IMR-90 (cell line): Measurements from ENCODE around the gene DENND1A. TPM values are rescaled to one million over a fixed set of nuclear protein-coding genes. Genes with fewer than 3 reads are reported as not detected.

Experiments used
- ATAC-seq: fragments of 200-7000 bp; cut with Tn5 transposase; 2 replicates; pipeline ENCODE4 v1.9.1; 2020; ENCODE audit warnings: low read depth, mild to moderate bottlenecking, moderate library complexity
- BruUV-seq: library from RNA; stranded (reverse); fragments of 400-500 nt; replicated peaks from 2 replicates; lab custom pipeline; 2021; lab: Mats Ljungman, UMichigan
- CTCF ChIA-PET: fragments of 300-600 bp; formaldehyde crosslinking; extraction: SDS; loops from one replicate; lab custom pipeline; 2021; ENCODE audit warnings: antibody characterized with exemption; lab: Yijun Ruan, JAX
- POLR2A ChIA-PET: fragments of 300-600 bp; sonication (Branson Sonifier 250); formaldehyde crosslinking; loops from one replicate; lab custom pipeline; 2022; ENCODE audit warnings: antibody characterized with exemption; ENCODE audit not compliant: unreplicated experiment; lab: Charles Lee
- DNase-seq: peaks from one replicate; pipeline ENCODE4 v3.0.0; 2013
- H2AFZ ChIP-seq: replicated peaks from 2 replicates; pipeline ENCODE3; 2013; ENCODE audit warnings: low read length, mild to moderate bottlenecking; ENCODE audit not compliant: poor library complexity
- H2AK5ac ChIP-seq: 2 replicates; pipeline ENCODE4 v1.6.1; 2013; ENCODE audit warnings: low read depth, low read length, inconsistent platforms
- H2AK9ac ChIP-seq: replicated peaks from 2 replicates; pipeline ENCODE3; 2013; ENCODE audit warnings: mild to moderate bottlenecking, low read depth, low read length, moderate library complexity; ENCODE audit not compliant: poor library complexity
- H2BK120ac ChIP-seq: 2 replicates; pipeline ENCODE4 v1.6.1; 2013; ENCODE audit warnings: low read depth, low read length, inconsistent platforms
- H2BK15ac ChIP-seq: 3 replicates; pipeline ENCODE4 v1.6.1; 2013; ENCODE audit warnings: low read depth, low read length, inconsistent platforms
- H2BK20ac ChIP-seq: 2 replicates; pipeline ENCODE4 v1.6.1; 2013; ENCODE audit warnings: low read depth, mild to moderate bottlenecking, inconsistent platforms, low read length, moderate library complexity
- H2BK5ac ChIP-seq: 2 replicates; pipeline ENCODE4 v1.6.1; 2013; ENCODE audit warnings: mild to moderate bottlenecking, low read depth, low read length, inconsistent platforms; ENCODE audit not compliant: poor library complexity, severe bottlenecking
- H3K14ac ChIP-seq: replicated peaks from 2 replicates; pipeline ENCODE4 v1.6.1; 2013; ENCODE audit warnings: low read depth, low read length, inconsistent platforms
- H3K18ac ChIP-seq: 2 replicates; pipeline ENCODE4 v1.6.1; 2013; ENCODE audit warnings: low read depth, low read length, control low read depth
- H3K23ac ChIP-seq: 2 replicates; pipeline ENCODE4 v1.6.1; 2013; ENCODE audit warnings: low read depth, low read length, inconsistent platforms
- H3K27ac ChIP-seq: 2 replicates; pipeline ENCODE4 v1.5.1; 2013; ENCODE audit warnings: mild to moderate bottlenecking, control low read depth, low read length; ENCODE audit not compliant: insufficient read depth
- H3K27me3 ChIP-seq: 2 replicates; pipeline ENCODE4 v1.6.1; 2013; ENCODE audit warnings: low read length; ENCODE audit not compliant: control insufficient read depth, insufficient read depth
- H3K36me3 ChIP-seq: 2 replicates; pipeline ENCODE4 v1.6.1; 2013; ENCODE audit warnings: low read length, mixed read lengths; ENCODE audit not compliant: control insufficient read depth, insufficient read depth
- H3K4ac ChIP-seq: 2 replicates; pipeline ENCODE4 v1.6.1; 2013; ENCODE audit warnings: low read depth, low read length, inconsistent platforms
- H3K4me1 ChIP-seq: 2 replicates; pipeline ENCODE4 v1.6.1; 2013; ENCODE audit warnings: low read length, mixed read lengths; ENCODE audit not compliant: control insufficient read depth, insufficient read depth
- H3K4me2 ChIP-seq: 2 replicates; pipeline ENCODE4 v1.6.1; 2013; ENCODE audit warnings: low read depth, mild to moderate bottlenecking, control low read depth, low read length, moderate library complexity
- H3K4me3 ChIP-seq: 2 replicates; pipeline ENCODE4 v1.5.1; 2013; ENCODE audit warnings: low read depth, mild to moderate bottlenecking, control low read depth, low read length, moderate library complexity; ENCODE audit not compliant: insufficient read depth
- H3K56ac ChIP-seq: 2 replicates; pipeline ENCODE4 v1.6.1; 2013; ENCODE audit warnings: low read length, inconsistent platforms; ENCODE audit not compliant: insufficient read depth; ENCODE audit errors: extremely low read depth
- H3K79me1 ChIP-seq, 2 experiments: 2 replicates each; pipeline ENCODE4 v1.6.1; 2013; ENCODE audit warnings: low read length in 2 of 2, inconsistent platforms in 1 of 2, low read depth in 1 of 2
- H3K9ac ChIP-seq: 2 replicates; pipeline ENCODE4 v1.6.1; 2013; ENCODE audit warnings: low read depth, low read length, control low read depth
- H3K9me1 ChIP-seq: 2 replicates; pipeline ENCODE4 v1.6.1; 2013; ENCODE audit warnings: low read length, inconsistent platforms; ENCODE audit not compliant: insufficient read depth
- H3K9me3 ChIP-seq: 2 replicates; pipeline ENCODE4 v1.6.1; 2013; ENCODE audit warnings: low read length; ENCODE audit not compliant: control insufficient read depth, insufficient read depth
- H4K20me1 ChIP-seq: 2 replicates; pipeline ENCODE4 v1.6.1; 2013; ENCODE audit warnings: low read length, inconsistent platforms; ENCODE audit not compliant: insufficient read depth
- H4K5ac ChIP-seq: 2 replicates; pipeline ENCODE4 v1.6.1; 2013; ENCODE audit warnings: mild to moderate bottlenecking, low read depth, low read length, control low read depth
- H4K8ac ChIP-seq, 2 experiments: 2 replicates each; pipeline ENCODE4 v1.6.1; 2013; ENCODE audit warnings: low read depth in 2 of 2, low read length in 2 of 2, control low read depth in 1 of 2, inconsistent platforms in 1 of 2
- H4K91ac ChIP-seq: 2 replicates; pipeline ENCODE4 v1.6.1; 2013; ENCODE audit warnings: low read depth, low read length, inconsistent platforms; ENCODE audit not compliant: insufficient read depth
- BHLHE40 ChIP-seq: fragments of 150-350 bp; IDR thresholded peaks from 2 replicates; pipeline ENCODE4 v1.6.1; 2016; ENCODE audit warnings: mild to moderate bottlenecking, low read depth, low read length
- RCOR1 ChIP-seq: IDR thresholded peaks from 2 replicates; pipeline ENCODE4 v1.6.1; 2012; ENCODE audit warnings: mild to moderate bottlenecking, low read length, improper control_type of control experiment; ENCODE audit not compliant: insufficient replicate concordance
- WGBS, 2 experiments: methylation state at CpG; one replicate each; pipeline versions ENCODE4 v1.1.5 to v1.1.7; 2013; ENCODE audit warnings: missing lambda C conversion rate in 2 of 2; ENCODE audit not compliant: insufficient read length in 1 of 2; ENCODE audit errors: extremely low coverage in 2 of 2; 5-methylcytosine and 5-hydroxymethylcytosine counted together
- dilution Hi-C: fragments of 300-500 bp; cut with HindIII; formaldehyde crosslinking; loops from one replicate; pipeline ENCODE4 v1.14.3; 2018; ENCODE audit warnings: low sequenced_read_pairs; ENCODE audit not compliant: unreplicated experiment
- in situ Hi-C: fragments of 300-500 bp; cut with MboI; formaldehyde crosslinking; loops from 3 replicates; pipeline ENCODE4 v1.14.3; 2019; ENCODE audit warnings: low sequenced_read_pairs, inconsistent platforms, mixed read lengths
- intact Hi-C: fragments of 100-400 bp; cut with micrococcal nuclease; formaldehyde crosslinking; loops from 2 replicates; pipeline ENCODE4 v1.10.0; 2022
- polyA plus RNA-seq, 3 experiments: library from polyadenylated mRNA; depleted of rRNA; stranded (reverse); fragments of >200 nt; gene quantifications; 2 replicates each; pipeline ENCODE4 v1.2.3, GENCODE V29; 2012; ENCODE audit warnings: low replicate concordance in 1 of 3
- total RNA-seq: library from RNA; depleted of rRNA; stranded (reverse); fragments of >200 nt; gene quantifications from 2 replicates; pipeline ENCODE4 v1.2.3, GENCODE V29; 2012

The DENND1A gene
- total and polyA plus RNA-seq, 2 of the 4 experiments (the other 2 are of a cell fraction) = 21.4 to 27.6 TPM

- CTCF ChIA-PET = interaction anchor here (0.7 to 1.8 kb wide), 2 partner anchors 49 to 315 kb away, joined by 3 to 9 read pairs; no protein-coding TSS in a partner anchor
- H3K23ac ChIP-seq = no peak overlapping the region
- in situ Hi-C loops = no loop called here
Observed at GRCh38 chr9:123725389-123725788, 204.5 kb downstream of the DENND1A start.

More at GRCh38 chr9:123725389-123725788, 204.5 kb downstream of the DENND1A start:
- Histone ChIP-seq H3K18ac (no peak overlapping the region), H3K4me2 (no peak overlapping the region), H3K27me3 (no peaks in the 10 kb centered on the region), H3K56ac (no peak overlapping the region), H2BK20ac (no peak overlapping the region), H4K91ac (no peak overlapping the region), H2BK120ac (no peak overlapping the region), H3K4me3 (no peak overlapping the region), H2AK5ac (no peak overlapping the region), H4K5ac (no peak overlapping the region), H3K27ac (no peak overlapping the region), H3K14ac (no peak overlapping the region), H3K4ac (no peak overlapping the region), H3K79me1 (peaks cover 0 to 4% of the 10 kb centered on the region in 2 experiments; a peak in 1 of 4 replicates), H2BK15ac (no peak overlapping the region), H2AK9ac (no peak overlapping the region), H2BK5ac (no peak overlapping the region), H3K36me3 (no peaks in the 10 kb centered on the region), H4K20me1 (no peaks in the 10 kb centered on the region), H3K4me1 (no peaks in the 10 kb centered on the region), H2AFZ (no peak overlapping the region), H4K8ac (no peak overlapping the region), H3K9me3 (peaks cover 4% of the 10 kb centered on the region; the same call in 1 of the 2 replicates), H3K9ac (no peak overlapping the region), H3K9me1 (no peaks in the 10 kb centered on the region)
- ATAC-seq (peak; percentile 17; the same call in 1 of the 2 replicates), DNase-seq (peak; percentile 13)
- POLR2A ChIA-PET = no interaction called here
- intact Hi-C loops = loop anchor here (10.0 kb wide), 1 partner anchor 529 kb away; the partner anchor contains the start of gene NEK6
- dilution Hi-C loops = no loop called here
- no peak for TF ChIP-seq BHLHE40
- TF ChIP-seq RCOR1 = no peak
- BruUV-seq = no TSS peak
- 49% methylated on average over 3 of the region's 8 CpGs; no CpG with 5 or more reads in 1 of the 2 experiments for WGBS, 2 experiments
